Panc1 (cell line): Measurements from ENCODE around the gene CABP4.
A peak's percentile ranks its signal among the peaks of the same experiment; 100 is the strongest.

ENCODE experiments used
- CTCF ChIP-seq: fragments of 450-650 bp; IDR thresholded peaks from 2 replicates; pipeline ENCODE4 v1.5.1; 2017; ENCODE audit warnings: mild to moderate bottlenecking
- POLR2AphosphoS5 ChIP-seq: IDR thresholded peaks from 2 replicates; pipeline ENCODE4 v1.6.1; 2012; ENCODE audit warnings: mild to moderate bottlenecking, low read depth, low read length, moderate library complexity
- SIN3A ChIP-seq: IDR thresholded peaks from 2 replicates; pipeline ENCODE4 v1.6.1; 2012; ENCODE audit warnings: low read depth, mild to moderate bottlenecking, low read length, moderate library complexity, borderline replicate concordance; ENCODE audit not compliant: insufficient read depth

- TF ChIP-seq CTCF (no peak), POLR2AphosphoS5 (peak; percentile 81; the same call in 1 of the 2 replicates), SIN3A (peak; percentile 72; the same call in 1 of the 2 replicates)
Measured at GRCh38 chr11:67464411-67465188, 9.4 kb downstream of the CABP4 start.
